ENCODE measurements around the gene AP5B1.
A peak's percentile ranks its signal among the peaks of the same experiment; 100 is the strongest.

The AP5B1 gene

GRCh38 chr11:65792456-65792855, 11.7 kb upstream of the AP5B1 start:
- no peak for ATAC-seq (replicated peaks)
- no peak for DNase-seq
- Mint-ChIP-seq H3K27me3 (peaks cover 41 to 55% of the 10 kb centered on the region in 2 donors), H3K4me1 (peaks cover 19 to 31% of the 10 kb centered on the region in 2 donors), H3K36me3 (no peaks in the 10 kb centered on the region), H3K27ac (no peak overlapping the region), H3K4me3 (no peak overlapping the region), H3K9me3 (no peaks in the 10 kb centered on the region)

GRCh38 chr11:65791719-65792213, 11.0 kb upstream of the AP5B1 start:
- ATAC-seq (replicated peaks) (peak; percentile 96 to 97), DNase-seq (peak; percentile 72)
- Mint-ChIP-seq H3K27me3 (peaks cover 46 to 56% of the 10 kb centered on the region in 2 donors), H3K9me3 (no peaks in the 10 kb centered on the region), H3K4me1 (peaks cover 21 to 36% of the 10 kb centered on the region in 2 donors), H3K36me3 (peaks cover 0 to 2% of the 10 kb centered on the region in 2 donors), H3K4me3 (peak overlapping the region in 1 of 2 donors; percentile 25), H3K27ac (peak overlapping the region; percentile 88)

GRCh38 chr11:65790902-65791650, 10.3 kb upstream of the AP5B1 start:
- Mint-ChIP-seq H3K4me3 (no peak overlapping the region), H3K9me3 (no peaks in the 10 kb centered on the region), H3K27me3 (peaks cover 43 to 52% of the 10 kb centered on the region in 2 donors), H3K36me3 (peaks cover 0 to 2% of the 10 kb centered on the region in 2 donors), H3K27ac (peak overlapping the region; percentile 56), H3K4me1 (peaks cover 21 to 36% of the 10 kb centered on the region in 2 donors)
- no peak for DNase-seq
- no peak for ATAC-seq (replicated peaks)

- DNase-seq: no peak
- H3K4me1 Mint-ChIP-seq: peaks cover 28 to 36% of the 10 kb centered on the region in 2 donors
- peaks cover 0 to 2% of the 10 kb centered on the region in 2 donors for H3K36me3 Mint-ChIP-seq
- ATAC-seq (replicated peaks): no peak
- peaks cover 46 to 57% of the 10 kb centered on the region in 2 donors for H3K27me3 Mint-ChIP-seq
- no peaks in the 10 kb centered on the region for H3K9me3 Mint-ChIP-seq
- H3K27ac Mint-ChIP-seq: peak overlapping the region; percentile 68
- H3K4me3 Mint-ChIP-seq: no peak overlapping the region
Observed at GRCh38 chr11:65790104-65790901, 9.5 kb upstream of the AP5B1 start.

- peaks cover 40 to 53% of the 10 kb centered on the region in 2 donors for H3K27me3 Mint-ChIP-seq
- H3K9me3 Mint-ChIP-seq: no peaks in the 10 kb centered on the region
- H3K4me3 Mint-ChIP-seq: no peak overlapping the region
- ATAC-seq (replicated peaks): no peak
- H3K27ac Mint-ChIP-seq: peak overlapping the region; percentile 47
- H3K36me3 Mint-ChIP-seq: peaks cover 0 to 2% of the 10 kb centered on the region in 2 donors
- no peak for DNase-seq
- peaks cover 28 to 36% of the 10 kb centered on the region in 2 donors for H3K4me1 Mint-ChIP-seq
Observed at GRCh38 chr11:65789230-65790103, 8.7 kb upstream of the AP5B1 start.

GRCh38 chr11:65788821-65789220, 8.0 kb upstream of the AP5B1 start:
- Mint-ChIP-seq H3K4me3 (no peak overlapping the region), H3K27ac (no peak overlapping the region), H3K9me3 (no peaks in the 10 kb centered on the region), H3K4me1 (peaks cover 28 to 36% of the 10 kb centered on the region in 2 donors), H3K27me3 (peaks cover 40 to 54% of the 10 kb centered on the region in 2 donors), H3K36me3 (peaks cover 0 to 2% of the 10 kb centered on the region in 2 donors)
- no peak for ATAC-seq (replicated peaks)
- no peak for DNase-seq

- H3K9me3 Mint-ChIP-seq: no peaks in the 10 kb centered on the region
- H3K27me3 Mint-ChIP-seq: peaks cover 40 to 55% of the 10 kb centered on the region in 2 donors
- H3K36me3 Mint-ChIP-seq: peaks cover 0 to 2% of the 10 kb centered on the region in 2 donors
- peak overlapping the region; percentile 90 for H3K27ac Mint-ChIP-seq
- peak in 1 of 2 donors; percentile 15 for ATAC-seq (replicated peaks)
- peaks cover 28 to 36% of the 10 kb centered on the region in 2 donors for H3K4me1 Mint-ChIP-seq
- H3K4me3 Mint-ChIP-seq: peak overlapping the region; percentile 72 to 81
- no peak for DNase-seq
Observed at GRCh38 chr11:65787649-65788622, 7.2 kb upstream of the AP5B1 start.

GRCh38 chr11:65786786-65787636, 6.2 kb upstream of the AP5B1 start, which contains the start of gene OVOL1:
TSS of gene OVOL1 (plus strand) at chr11:65787063. CDS start at chr11:65787374, 311 bp downstream.
- H3K27me3 Mint-ChIP-seq: peaks cover 40 to 55% of the 10 kb centered on the region in 2 donors
- ATAC-seq (replicated peaks): no peak

GRCh38 chr11:65786008-65786785, 5.4 kb upstream of the AP5B1 start:
- peak overlapping the region; percentile 66 to 67 for H3K4me3 Mint-ChIP-seq
- peak overlapping the region; percentile 83 for H3K27ac Mint-ChIP-seq
- DNase-seq: no peak
- peaks cover 0 to 2% of the 10 kb centered on the region in 2 donors for H3K36me3 Mint-ChIP-seq
- no peak for ATAC-seq (replicated peaks)
- peaks cover 40 to 55% of the 10 kb centered on the region in 2 donors for H3K27me3 Mint-ChIP-seq
- no peaks in the 10 kb centered on the region for H3K9me3 Mint-ChIP-seq
- H3K4me1 Mint-ChIP-seq: peaks cover 19 to 24% of the 10 kb centered on the region in 2 donors

More at GRCh38 chr11:65786786-65787636, 6.2 kb upstream of the AP5B1 start, which contains the start of gene OVOL1:
- H3K36me3 Mint-ChIP-seq: peaks cover 0 to 2% of the 10 kb centered on the region in 2 donors
- H3K9me3 Mint-ChIP-seq: no peaks in the 10 kb centered on the region
- H3K4me3 Mint-ChIP-seq: peak within 1 kb of the TSS; percentile 79 to 81
- peak within 1 kb of the TSS; percentile 93 for H3K27ac Mint-ChIP-seq
- peaks cover 25 to 32% of the 10 kb centered on the region in 2 donors for H3K4me1 Mint-ChIP-seq
- no peak for DNase-seq

- Mint-ChIP-seq H3K4me1 (peaks cover 17 to 21% of the 10 kb centered on the region in 2 donors), H3K9me3 (no peaks in the 10 kb centered on the region), H3K36me3 (peaks cover 0 to 2% of the 10 kb centered on the region in 2 donors), H3K27me3 (peaks cover 34 to 51% of the 10 kb centered on the region in 2 donors), H3K27ac (peak overlapping the region; percentile 83), H3K4me3 (peak overlapping the region; percentile 66 to 67)
- ATAC-seq (replicated peaks) (no peak), DNase-seq (no peak)
Observed at GRCh38 chr11:65785319-65786007, 4.7 kb upstream of the AP5B1 start.

- Mint-ChIP-seq H3K27ac (peak overlapping the region; percentile 49), H3K27me3 (peaks cover 12 to 25% of the 10 kb centered on the region in 2 donors)
- no peak for DNase-seq
Observed at GRCh38 chr11:65782816-65783228, 2.0 kb upstream of the AP5B1 start.

More at GRCh38 chr11:65782816-65783228, 2.0 kb upstream of the AP5B1 start:
- Mint-ChIP-seq H3K9me3 (no peaks in the 10 kb centered on the region), H3K36me3 (peaks cover 10 to 12% of the 10 kb centered on the region in 2 donors), H3K4me1 (peaks cover 18 to 22% of the 10 kb centered on the region in 2 donors), H3K4me3 (no peak overlapping the region)
- no peak for ATAC-seq (replicated peaks)
